Measurements from ENCODE around the gene REG4. TPM values are rescaled to one million over a fixed set of nuclear protein-coding genes. Genes with fewer than 3 reads are reported as not detected.

The REG4 gene
- polyA plus RNA-seq, 1 donor from 2014 or later = not detected

DNA sequence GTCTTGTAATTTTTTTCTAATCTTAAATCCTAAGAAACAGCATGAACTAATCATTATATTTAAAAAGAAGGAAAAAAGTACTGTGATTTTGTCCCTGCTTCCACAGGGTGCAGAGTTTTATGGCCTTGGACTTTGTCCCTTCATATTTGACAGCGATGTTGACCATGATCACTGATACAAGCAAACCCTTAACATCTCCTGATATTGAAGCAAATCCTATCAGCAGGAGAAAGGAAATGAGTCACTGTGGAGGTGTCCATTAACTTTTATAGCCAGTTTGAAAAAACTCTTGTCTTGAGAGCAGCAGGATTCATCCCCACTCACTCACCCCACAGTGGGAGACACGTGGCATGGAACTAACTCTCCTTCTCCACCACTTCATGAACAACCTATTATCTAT, 5.1 kb upstream of the REG4 start:
- Histone ChIP-seq H3K9me2 (ENCODE audit: insufficient read depth, low read length) (no peaks in the 10 kb centered on the region), H3K4me2 (ENCODE audit: low read length) (no peak overlapping the region), H2AFZ (ENCODE audit: low read depth, low read length) (no peak overlapping the region), H3K79me2 (replicated peaks; ENCODE audit: insufficient read depth, low read length) (no peaks in the 10 kb centered on the region), H4K20me1 (ENCODE audit: insufficient read depth) (no peaks in the 10 kb centered on the region), H3K27ac (ENCODE audit: low read length) (no peak overlapping the region), H3K4me3 (ENCODE audit: low read length) (no peak overlapping the region), H3K9me3 (ENCODE audit: low read length) (no peaks in the 10 kb centered on the region), H3K9ac (ENCODE audit: low read length) (no peak overlapping the region), H3K27me3 (ENCODE audit: insufficient read depth, low read depth, low read length) (no peaks in the 10 kb centered on the region), H3F3A (ENCODE audit: insufficient read depth, low read length, poor library complexity, severe bottlenecking) (no peaks in the 10 kb centered on the region), H3K36me3 (ENCODE audit: insufficient read depth, low read length) (no peaks in the 10 kb centered on the region)
- TF ChIP-seq TAF1 (IDR thresholded peaks at IDR 0.05; ENCODE audit: low read depth) (no peak), MXI1 (conservative IDR thresholded peaks at IDR 0.05; ENCODE audit: poor library complexity, severe bottlenecking) (no peak), EP300 (conservative IDR thresholded peaks at IDR 0.05; ENCODE audit: poor library complexity, severe bottlenecking) (no peak), RAD21 (conservative IDR thresholded peaks at IDR 0.05) (no peak)
- TF ChIP-seq, protein P1, sequence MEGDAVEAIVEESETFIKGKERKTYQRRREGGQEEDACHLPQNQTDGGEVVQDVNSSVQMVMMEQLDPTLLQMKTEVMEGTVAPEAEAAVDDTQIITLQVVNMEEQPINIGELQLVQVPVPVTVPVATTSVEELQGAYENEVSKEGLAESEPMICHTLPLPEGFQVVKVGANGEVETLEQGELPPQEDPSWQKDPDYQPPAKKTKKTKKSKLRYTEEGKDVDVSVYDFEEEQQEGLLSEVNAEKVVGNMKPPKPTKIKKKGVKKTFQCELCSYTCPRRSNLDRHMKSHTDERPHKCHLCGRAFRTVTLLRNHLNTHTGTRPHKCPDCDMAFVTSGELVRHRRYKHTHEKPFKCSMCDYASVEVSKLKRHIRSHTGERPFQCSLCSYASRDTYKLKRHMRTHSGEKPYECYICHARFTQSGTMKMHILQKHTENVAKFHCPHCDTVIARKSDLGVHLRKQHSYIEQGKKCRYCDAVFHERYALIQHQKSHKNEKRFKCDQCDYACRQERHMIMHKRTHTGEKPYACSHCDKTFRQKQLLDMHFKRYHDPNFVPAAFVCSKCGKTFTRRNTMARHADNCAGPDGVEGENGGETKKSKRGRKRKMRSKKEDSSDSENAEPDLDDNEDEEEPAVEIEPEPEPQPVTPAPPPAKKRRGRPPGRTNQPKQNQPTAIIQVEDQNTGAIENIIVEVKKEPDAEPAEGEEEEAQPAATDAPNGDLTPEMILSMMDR (IDR thresholded peaks at IDR 0.05; ENCODE audit: poor library complexity, severe bottlenecking) = no peak
- TF ChIP-seq, protein P2, sequence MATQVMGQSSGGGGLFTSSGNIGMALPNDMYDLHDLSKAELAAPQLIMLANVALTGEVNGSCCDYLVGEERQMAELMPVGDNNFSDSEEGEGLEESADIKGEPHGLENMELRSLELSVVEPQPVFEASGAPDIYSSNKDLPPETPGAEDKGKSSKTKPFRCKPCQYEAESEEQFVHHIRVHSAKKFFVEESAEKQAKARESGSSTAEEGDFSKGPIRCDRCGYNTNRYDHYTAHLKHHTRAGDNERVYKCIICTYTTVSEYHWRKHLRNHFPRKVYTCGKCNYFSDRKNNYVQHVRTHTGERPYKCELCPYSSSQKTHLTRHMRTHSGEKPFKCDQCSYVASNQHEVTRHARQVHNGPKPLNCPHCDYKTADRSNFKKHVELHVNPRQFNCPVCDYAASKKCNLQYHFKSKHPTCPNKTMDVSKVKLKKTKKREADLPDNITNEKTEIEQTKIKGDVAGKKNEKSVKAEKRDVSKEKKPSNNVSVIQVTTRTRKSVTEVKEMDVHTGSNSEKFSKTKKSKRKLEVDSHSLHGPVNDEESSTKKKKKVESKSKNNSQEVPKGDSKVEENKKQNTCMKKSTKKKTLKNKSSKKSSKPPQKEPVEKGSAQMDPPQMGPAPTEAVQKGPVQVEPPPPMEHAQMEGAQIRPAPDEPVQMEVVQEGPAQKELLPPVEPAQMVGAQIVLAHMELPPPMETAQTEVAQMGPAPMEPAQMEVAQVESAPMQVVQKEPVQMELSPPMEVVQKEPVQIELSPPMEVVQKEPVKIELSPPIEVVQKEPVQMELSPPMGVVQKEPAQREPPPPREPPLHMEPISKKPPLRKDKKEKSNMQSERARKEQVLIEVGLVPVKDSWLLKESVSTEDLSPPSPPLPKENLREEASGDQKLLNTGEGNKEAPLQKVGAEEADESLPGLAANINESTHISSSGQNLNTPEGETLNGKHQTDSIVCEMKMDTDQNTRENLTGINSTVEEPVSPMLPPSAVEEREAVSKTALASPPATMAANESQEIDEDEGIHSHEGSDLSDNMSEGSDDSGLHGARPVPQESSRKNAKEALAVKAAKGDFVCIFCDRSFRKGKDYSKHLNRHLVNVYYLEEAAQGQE (IDR thresholded peaks at IDR 0.05; ENCODE audit: borderline replicate concordance) = no peak

DNA sequence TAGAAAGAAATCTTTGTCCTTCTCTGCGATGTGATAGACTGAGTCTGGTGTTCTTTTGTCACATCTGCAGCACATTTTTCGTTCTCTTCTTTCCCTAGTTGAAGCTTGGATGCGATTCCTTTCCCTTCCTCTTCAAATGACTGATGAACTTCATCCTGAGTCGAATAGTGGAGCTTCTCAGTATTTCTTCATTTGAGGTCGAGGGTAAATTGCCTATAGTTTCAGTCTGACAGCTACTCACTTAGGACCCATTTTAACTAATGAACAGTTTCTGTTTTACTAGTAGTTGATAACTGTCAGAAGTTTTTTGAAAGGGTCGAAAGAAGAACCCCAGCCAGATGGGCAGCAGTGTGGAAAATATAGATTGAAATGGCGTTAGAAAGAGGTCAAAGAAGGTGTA, 4.7 kb upstream of the REG4 start:
- Histone ChIP-seq H3K9me2 (ENCODE audit: insufficient read depth, low read length) (no peaks in the 10 kb centered on the region), H2AFZ (ENCODE audit: low read depth, low read length) (no peak overlapping the region), H3K4me3 (ENCODE audit: low read length) (no peak overlapping the region), H4K20me1 (ENCODE audit: insufficient read depth) (no peaks in the 10 kb centered on the region), H3K27me3 (ENCODE audit: insufficient read depth, low read depth, low read length) (no peaks in the 10 kb centered on the region), H3K79me2 (replicated peaks; ENCODE audit: insufficient read depth, low read length) (no peaks in the 10 kb centered on the region), H3F3A (ENCODE audit: insufficient read depth, low read length, poor library complexity, severe bottlenecking) (no peaks in the 10 kb centered on the region), H3K4me2 (ENCODE audit: low read length) (no peak overlapping the region), H3K9ac (ENCODE audit: low read length) (no peak overlapping the region), H3K9me3 (ENCODE audit: low read length) (no peaks in the 10 kb centered on the region), H3K36me3 (ENCODE audit: insufficient read depth, low read length) (no peaks in the 10 kb centered on the region), H3K27ac (ENCODE audit: low read length) (no peak overlapping the region)
- TF ChIP-seq, protein P1 (IDR thresholded peaks at IDR 0.05; ENCODE audit: poor library complexity, severe bottlenecking) = no peak
- no peak for TF ChIP-seq MXI1 (conservative IDR thresholded peaks at IDR 0.05; ENCODE audit: poor library complexity, severe bottlenecking)
- TF ChIP-seq EP300 (conservative IDR thresholded peaks at IDR 0.05; ENCODE audit: poor library complexity, severe bottlenecking) = no peak
- TF ChIP-seq, protein P2 (IDR thresholded peaks at IDR 0.05; ENCODE audit: borderline replicate concordance) = no peak
- no peak for TF ChIP-seq TAF1 (IDR thresholded peaks at IDR 0.05; ENCODE audit: low read depth)
- no peak for TF ChIP-seq POLR2AphosphoS5 (IDR thresholded peaks at IDR 0.05)
- no peak for TF ChIP-seq RAD21 (conservative IDR thresholded peaks at IDR 0.05)
- TF ChIP-seq EZH2 (IDR thresholded peaks at IDR 0.05; ENCODE audit: borderline replicate concordance, insufficient read depth, low read length, poor library complexity, severe bottlenecking) = no peak
- no peak for TF ChIP-seq SMC3 (conservative IDR thresholded peaks at IDR 0.05; ENCODE audit: poor library complexity)
